ENCODE data around the gene ACTN1.
"Not testable (repeated sequence)": the region's sequence is repeated elsewhere in the genome, so short reads cannot be mapped to it uniquely, and the experiment has no call there.

Gene ACTN1

DNA sequence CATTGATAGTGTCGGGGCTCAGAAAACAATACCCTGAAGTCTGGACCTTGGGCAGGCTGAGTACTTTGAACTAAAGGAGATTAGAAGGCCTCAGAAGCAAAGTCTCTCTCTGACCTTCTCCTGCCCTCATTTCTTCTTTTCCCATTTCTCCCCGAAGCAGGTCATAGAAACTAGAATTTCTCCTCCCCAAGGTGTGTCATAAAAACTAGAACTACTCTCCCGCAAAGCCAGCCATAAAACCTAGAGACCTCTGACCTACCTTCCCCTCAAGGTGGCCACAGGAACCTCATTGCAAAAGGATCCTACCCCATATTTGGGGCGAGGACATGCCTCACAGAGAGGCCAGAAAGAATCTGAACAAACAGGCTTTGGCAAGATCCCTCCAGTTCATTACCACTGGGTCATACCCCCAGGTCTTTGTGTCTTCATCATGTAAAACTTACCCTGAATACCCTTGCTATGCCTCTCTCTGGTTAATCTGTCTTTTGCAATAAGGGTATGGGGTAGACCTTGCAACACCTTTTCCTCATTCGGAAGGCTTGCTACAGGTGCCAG lies 121.5 kb downstream of the ACTN1 start:
- TF ChIP-seq CTCF (conservative IDR thresholded peaks at IDR 0.05; ENCODE audit: low read depth, low read length): no peak
- DNase-seq (ENCODE audit: low read depth): no peak
- H3K4me3 ChIP-seq (ENCODE audit: low read length): no peak overlapping the region

- no peak for DNase-seq (ENCODE audit: low read depth)
- no peak for TF ChIP-seq CTCF (conservative IDR thresholded peaks at IDR 0.05; ENCODE audit: low read depth, low read length)
- no peak overlapping the region for H3K4me3 ChIP-seq (ENCODE audit: low read length)
These were observed 122.5 kb downstream of the ACTN1 start for GRCh38 chr14:68856572-68856971.

DNA sequence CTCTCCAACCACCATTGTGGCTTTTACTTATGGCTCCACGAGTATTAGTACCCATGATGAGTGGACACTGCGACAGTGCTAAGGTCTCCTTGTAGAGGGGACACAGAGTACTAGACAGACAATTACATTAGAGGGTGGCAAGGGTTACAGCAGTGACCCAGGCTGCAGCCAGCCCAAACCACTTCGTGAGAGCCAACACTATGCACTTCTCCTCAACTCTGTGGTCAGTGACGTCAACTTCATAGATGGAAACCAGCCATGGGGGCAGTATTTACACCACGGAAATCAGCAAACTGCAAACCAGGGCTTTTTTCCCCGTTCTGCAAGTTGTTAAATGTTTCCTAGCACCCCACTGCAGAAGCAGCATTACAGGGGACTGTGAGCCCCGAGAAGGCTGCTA lies 124.7 kb downstream of the ACTN1 start:
- no peak for TF ChIP-seq CTCF (conservative IDR thresholded peaks at IDR 0.05; ENCODE audit: low read depth, low read length)
- no peak overlapping the region for H3K4me3 ChIP-seq (ENCODE audit: low read length)
- DNase-seq (ENCODE audit: low read depth): no peak

DNA sequence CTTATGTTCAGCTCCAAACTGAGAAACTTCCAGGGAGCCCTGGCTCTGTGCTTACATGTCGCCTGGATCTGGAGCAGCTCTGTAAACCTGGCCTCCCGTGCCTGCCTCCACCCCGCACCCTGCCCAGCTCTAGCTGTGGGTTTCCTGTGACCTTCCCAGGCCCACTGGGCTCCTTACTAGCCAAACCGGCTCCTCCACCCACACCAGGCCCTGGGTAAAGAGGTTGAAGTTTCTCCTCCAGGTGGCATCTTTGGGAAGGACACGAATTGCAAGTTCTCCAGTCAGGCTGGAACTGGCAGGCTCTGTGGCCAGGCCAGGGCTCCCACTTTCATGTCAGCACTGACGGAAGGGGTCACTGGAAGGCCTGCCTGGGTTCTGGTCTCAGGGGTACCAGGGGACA lies 125.4 kb downstream of the ACTN1 start:
- no peak for DNase-seq (ENCODE audit: low read depth)
- no peak for TF ChIP-seq CTCF (conservative IDR thresholded peaks at IDR 0.05; ENCODE audit: low read depth, low read length)
- H3K4me3 ChIP-seq (ENCODE audit: low read length): no peak overlapping the region

GRCh38 chr14:68852493-68852892 lies 126.6 kb downstream of the ACTN1 start:
- not testable (repeated sequence) for DNase-seq (ENCODE audit: low read depth); H3K4me3 ChIP-seq (ENCODE audit: low read length)

GRCh38 chr14:68851078-68851477 lies 128.0 kb downstream of the ACTN1 start:
- no peak overlapping the region for H3K4me3 ChIP-seq (ENCODE audit: low read length)
- DNase-seq (ENCODE audit: low read depth): no peak
- TF ChIP-seq CTCF (conservative IDR thresholded peaks at IDR 0.05; ENCODE audit: low read depth, low read length): no peak

GRCh38 chr14:68849416-68849815 lies 129.7 kb downstream of the ACTN1 start:
- no peak for TF ChIP-seq CTCF (conservative IDR thresholded peaks at IDR 0.05; ENCODE audit: low read depth, low read length)
- DNase-seq (ENCODE audit: low read depth): no peak

GRCh38 chr14:68848253-68848652 lies 130.8 kb downstream of the ACTN1 start:
- no peak overlapping the region for H3K4me3 ChIP-seq (ENCODE audit: low read length)
- no peak for TF ChIP-seq CTCF (conservative IDR thresholded peaks at IDR 0.05; ENCODE audit: low read depth, low read length)
- no peak for DNase-seq (ENCODE audit: low read depth)

More at GRCh38 chr14:68849416-68849815, 129.7 kb downstream of the ACTN1 start:
- H3K4me3 ChIP-seq (ENCODE audit: low read length): no peak overlapping the region

GRCh38 chr14:68847640-68848039 lies 131.5 kb downstream of the ACTN1 start:
- not testable (repeated sequence) for H3K4me3 ChIP-seq (ENCODE audit: low read length); DNase-seq (ENCODE audit: low read depth)
